GM12878 (cell line): ENCODE measurements around the gene SLC17A7. TPM values are rescaled to one million over a fixed set of nuclear protein-coding genes. Genes with fewer than 3 reads are reported as not detected.

Source experiments
- ATAC-seq: fragments of 200-7000 bp; cut with Tn5 transposase; 3 replicates; pipeline ENCODE4 v1.9.1; 2020; ENCODE audit warnings: mild to moderate bottlenecking, moderate library complexity
- BruUV-seq: library from RNA; stranded (reverse); fragments of 400-500 nt; replicated peaks from 2 replicates; lab custom pipeline; 2021; lab: Mats Ljungman, UMichigan
- CTCF ChIA-PET: fragments of 300-600 bp; sonication (Branson Sonifier 250); formaldehyde crosslinking; extraction: SDS; loops from one replicate; lab custom pipeline; 2021; ENCODE audit warnings: inconsistent platforms; lab: Yijun Ruan, JAX
- POLR2A ChIA-PET: fragments of 350-600 bp; formaldehyde crosslinking; extraction: SDS; loops from one replicate; lab custom pipeline; 2021; ENCODE audit warnings: inconsistent platforms; lab: Charles Lee
- RAD21 ChIA-PET: fragments of 300-600 bp; sonication (Branson Sonifier 250); formaldehyde crosslinking; loops from one replicate; lab custom pipeline; 2023; ENCODE audit warnings: antibody characterized with exemption; ENCODE audit not compliant: unreplicated experiment; lab: Charles Lee
- SMC1A ChIA-PET: fragments of 300-600 bp; sonication (Branson Sonifier 250); formaldehyde crosslinking; loops from one replicate; lab custom pipeline; 2023; ENCODE audit not compliant: unreplicated experiment, uncharacterized antibody; lab: Charles Lee
- DNase-seq: peaks from one replicate; pipeline ENCODE4 v3.0.0-alpha.2; 2011; ENCODE audit warnings: low read depth, low spot score
- FAIRE-seq: peaks from 3 replicates; lab custom pipeline; 2011; peaks lifted over from hg19 to GRCh38; lab: Jason Lieb, UNC
- H2AFZ ChIP-seq: 2 replicates; pipeline ENCODE4 v1.6.0; 2011; ENCODE audit warnings: low read depth, low read length, control low read depth; ENCODE audit not compliant: control insufficient read depth
- H3K27ac ChIP-seq: 2 replicates; pipeline ENCODE4 v1.5.1; 2011; ENCODE audit warnings: control low read depth; ENCODE audit not compliant: control insufficient read depth, insufficient read depth
- H3K27me3 ChIP-seq, 2 experiments: replicated peaks in 1 of 2; 2 replicates each; pipeline versions ENCODE4 v1.6.0 to v1.6.1; 2011; ENCODE audit warnings: low read length in 1 of 2; ENCODE audit not compliant: control insufficient read depth in 2 of 2, insufficient read depth in 2 of 2
- H3K36me3 ChIP-seq, 2 experiments: 2 replicates each; pipeline ENCODE4 v1.5.1; 2011; ENCODE audit warnings: low read length in 1 of 2; ENCODE audit not compliant: control insufficient read depth in 2 of 2, insufficient read depth in 2 of 2
- H3K4me1 ChIP-seq: 2 replicates; pipeline ENCODE4 v1.6.1; 2011; ENCODE audit warnings: mild to moderate bottlenecking, low read length, moderate library complexity, mixed read lengths; ENCODE audit not compliant: control insufficient read depth, insufficient read depth
- H3K4me2 ChIP-seq: 2 replicates; pipeline ENCODE4 v1.6.0; 2011; ENCODE audit warnings: control low read depth; ENCODE audit not compliant: control insufficient read depth, insufficient read depth
- H3K4me3 ChIP-seq: fragments of 200-600 bp; sonication (generic); 2 replicates; pipeline ENCODE4 v1.5.1; 2016
- H3K79me2 ChIP-seq: 2 replicates; pipeline ENCODE4 v1.6.0; 2011; ENCODE audit warnings: low read length; ENCODE audit not compliant: control insufficient read depth, insufficient read depth
- H3K9ac ChIP-seq: 2 replicates; pipeline ENCODE4 v1.8.0; 2011; ENCODE audit warnings: low read length, control low read depth, mixed read lengths; ENCODE audit not compliant: control insufficient read depth, insufficient read depth
- H3K9me3 ChIP-seq: replicated peaks from 3 replicates; pipeline ENCODE4 v1.5.1; 2011; ENCODE audit warnings: mild to moderate bottlenecking, low read length; ENCODE audit not compliant: control insufficient read depth, insufficient read depth
- H4K20me1 ChIP-seq: 2 replicates; pipeline ENCODE4 v1.6.0; 2011; ENCODE audit not compliant: control insufficient read depth, insufficient read depth
- ATF3 ChIP-seq: IDR thresholded peaks from 2 replicates; pipeline ENCODE4 v1.6.1; 2011; ENCODE audit warnings: low read depth, mild to moderate bottlenecking, low read length, moderate library complexity, borderline replicate concordance; ENCODE audit errors: extremely low read depth
- BHLHE40 ChIP-seq, 2 experiments: fragments of 450-650 bp in 1 of 2; IDR thresholded peaks; 2 replicates each; pipeline ENCODE4 v1.6.1; 2011 to 2017; ENCODE audit warnings: low read depth in 2 of 2, borderline replicate concordance in 1 of 2, improper control_type of control experiment in 1 of 2, low read length in 1 of 2, mild to moderate bottlenecking in 1 of 2
- CHD4 ChIP-seq: fragments of 200-600 bp; sonication (generic); IDR thresholded peaks from 2 replicates; pipeline ENCODE4 v1.6.1; 2016; ENCODE audit warnings: mild to moderate bottlenecking
- MEF2A ChIP-seq: IDR thresholded peaks from 2 replicates; pipeline ENCODE4 v1.6.1; 2011; ENCODE audit warnings: low read depth, mild to moderate bottlenecking, low read length, moderate library complexity; ENCODE audit not compliant: insufficient read depth
- MLLT1 ChIP-seq: fragments of 450-650 bp; IDR thresholded peaks from 2 replicates; pipeline ENCODE4 v1.6.1; 2016; ENCODE audit warnings: mild to moderate bottlenecking
- MYB ChIP-seq: fragments of 150-350 bp; IDR thresholded peaks from 2 replicates; pipeline ENCODE4 v1.6.1; 2014; ENCODE audit warnings: mild to moderate bottlenecking, low read depth, low read length, borderline replicate concordance
- NR2C1 ChIP-seq: fragments of 450-650 bp; IDR thresholded peaks from 2 replicates; pipeline ENCODE4 v1.6.1; 2017; ENCODE audit warnings: antibody characterized with exemption, mild to moderate bottlenecking, moderate library complexity
- POLR2AphosphoS5 ChIP-seq: IDR thresholded peaks from 2 replicates; pipeline ENCODE4 v1.6.1; 2011; ENCODE audit warnings: mild to moderate bottlenecking, low read length, inconsistent platforms
- SIX5 ChIP-seq: IDR thresholded peaks from 2 replicates; pipeline ENCODE4 v1.6.1; 2011; ENCODE audit warnings: mild to moderate bottlenecking, low read depth, low read length, moderate library complexity; ENCODE audit not compliant: severe bottlenecking
- SMC3 ChIP-seq: IDR thresholded peaks from 2 replicates; pipeline ENCODE4 v1.6.1; 2011; ENCODE audit warnings: low read length, improper control_type of control experiment, borderline replicate concordance
- SUZ12 ChIP-seq: fragments of 200-600 bp; sonication (generic); IDR thresholded peaks from one replicate; pipeline ENCODE4 v1.6.1; 2018; ENCODE audit warnings: antibody characterized with exemption, mild to moderate bottlenecking; ENCODE audit not compliant: unreplicated experiment
- ZBTB11 ChIP-seq: fragments of 450-650 bp; formaldehyde crosslinking; IDR thresholded peaks from 2 replicates; pipeline ENCODE4 v1.5.0; 2022; ENCODE audit warnings: mild to moderate bottlenecking, missing genetic modification characterization
- ZBTB4 ChIP-seq: fragments of 450-650 bp; formaldehyde crosslinking; IDR thresholded peaks from 2 replicates; pipeline ENCODE4 v1.4.0; 2022; ENCODE audit warnings: mild to moderate bottlenecking, moderate library complexity
- WGBS: methylation state at CpG from one replicate; pipeline ENCODE4 v1.1.6; 2016; ENCODE audit warnings: low lambda C conversion rate; ENCODE audit not compliant: insufficient replicate concordance, insufficient coverage; ENCODE audit errors: missing lambda C conversion rate; 5-methylcytosine and 5-hydroxymethylcytosine counted together
- in situ Hi-C: fragments of 300-500 bp; cut with MboI; formaldehyde crosslinking; loops from 9 replicates; pipeline ENCODE4 v1.14.3; 2018; ENCODE audit warnings: mixed read lengths
- intact Hi-C: fragments of 100-400 bp; cut with micrococcal nuclease; formaldehyde crosslinking; loops from one replicate; pipeline ENCODE4 v1.14.2; 2022; ENCODE audit not compliant: unreplicated experiment
- polyA plus RNA-seq, 11 experiments: library from polyadenylated mRNA; depleted of rRNA in 4 of 11; unstranded in 6 of 11; stranded (reverse) in 5 of 11; fragments of >200 nt; fragmentation: Nextera tagmentation in 4 of 11; fragmentation: Illumina TruSeq in 1 of 11; extraction: Ambion mirVana in 4 of 11; extraction: Trizol in 1 of 11; gene quantifications; 1 replicate in 1 of 11; 2 replicates in 10 of 11; pipeline versions ENCODE4 v1.2.1 to v1.2.3, GENCODE V29; 2011 to 2016; ENCODE audit warnings: inconsistent platforms in 2 of 11, missing spikeins in 2 of 11, low read depth in 1 of 11
- total RNA-seq, 4 experiments: library from RNA; depleted of rRNA in 3 of 4; stranded (reverse); fragments of >200 nt in 3 of 4; fragmentation: Illumina TruSeq in 1 of 4; extraction: Trizol in 1 of 4; gene quantifications; 2 replicates each; pipeline versions ENCODE4 v1.2.1 to v1.2.3, GENCODE V29; 2013 to 2021

SLC17A7 gene
- total and polyA plus RNA-seq, 10 of the 15 experiments (the other 5 are each of a cell fraction or from before 2014, with no cell fraction given): 0.03 to 0.24 (median 0.06) TPM; not detected in 6

- ATAC-seq: no peak
- Histone ChIP-seq H3K27ac (no peak overlapping the region), H3K4me3 (no peak overlapping the region), H2AFZ (no peak overlapping the region), H3K27me3 (no peaks in the 10 kb centered on the region), H4K20me1 (no peaks in the 10 kb centered on the region), H3K9ac (no peak overlapping the region), H3K4me1 (no peaks in the 10 kb centered on the region; the same call in 1 of the 2 replicates), H3K4me2 (no peak overlapping the region), H3K9me3 (no peaks in the 10 kb centered on the region), H3K36me3 (no peaks in the 10 kb centered on the region), H3K79me2 (no peaks in the 10 kb centered on the region)
- ChIA-PET RAD21 (interaction anchor here (1.3 to 1.6 kb wide), 2 partner anchors 9 to 72 kb away, joined by 4 read pairs; no protein-coding TSS in a partner anchor), CTCF (interaction anchor here (0.9 to 1.1 kb wide), 3 partner anchors 33 to 171 kb away, joined by 3 read pairs; partner anchors contain the start of gene CD37), POLR2A (interaction anchor here (0.6 to 1.2 kb wide), 3 partner anchors 14 to 182 kb away, joined by 3 to 6 read pairs (median 5); no protein-coding TSS in a partner anchor), SMC1A (interaction anchor here (1.1 kb wide), 1 partner anchor 90 kb away, joined by 3 read pairs; no protein-coding TSS in a partner anchor)
- DNase-seq: no peak
- intact Hi-C loops (no loop called here), in situ Hi-C loops (no loop called here)
- FAIRE-seq: no peak
- BruUV-seq: no TSS peak
- WGBS: 33% methylated on average over 8 of the region's 8 CpGs
- TF ChIP-seq ZBTB11 (CRISPR knock-in tag) (no peak), MYB (no peak), POLR2AphosphoS5 (no peak), MLLT1 (no peak), MEF2A (no peak), SUZ12 (no peak), SMC3 (no peak), SIX5 (no peak), ZBTB4 (CRISPR knock-in tag) (no peak), CHD4 (no peak), ATF3 (no peak), NR2C1 (no peak), BHLHE40 (IDR thresholded peaks at IDR 0.05; ENCODE audit: borderline replicate concordance in 1 of 2, low read depth in 2 of 2, low read length in 1 of 2) (no peak)
Measured at GRCh38 chr19:49396738-49397505, 44.4 kb downstream of the SLC17A7 start.
